Measurements from ENCODE around the gene CCL28.
"Not testable (repeated sequence)": the region's sequence is repeated elsewhere in the genome, so short reads cannot be mapped to it uniquely, and the experiment has no call there.

Gene CCL28, protein sequence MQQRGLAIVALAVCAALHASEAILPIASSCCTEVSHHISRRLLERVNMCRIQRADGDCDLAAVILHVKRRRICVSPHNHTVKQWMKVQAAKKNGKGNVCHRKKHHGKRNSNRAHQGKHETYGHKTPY

GRCh38 chr5:43412156-43412555, at the start of gene CCL28:
Gene CCL28, minus strand, starts transcription at chr5:43412391. Its CDS starts 75 bp downstream, at chr5:43412316.
- FAIRE-seq: no peak

GRCh38 chr5:43461066-43461465, 48.9 kb upstream of the CCL28 start:
- no peak for FAIRE-seq

GRCh38 chr5:43456556-43456955, 44.4 kb upstream of the CCL28 start:
- no peak for FAIRE-seq

GRCh38 chr5:43441575-43441974, 29.4 kb upstream of the CCL28 start:
- not testable (repeated sequence) for FAIRE-seq

DNA sequence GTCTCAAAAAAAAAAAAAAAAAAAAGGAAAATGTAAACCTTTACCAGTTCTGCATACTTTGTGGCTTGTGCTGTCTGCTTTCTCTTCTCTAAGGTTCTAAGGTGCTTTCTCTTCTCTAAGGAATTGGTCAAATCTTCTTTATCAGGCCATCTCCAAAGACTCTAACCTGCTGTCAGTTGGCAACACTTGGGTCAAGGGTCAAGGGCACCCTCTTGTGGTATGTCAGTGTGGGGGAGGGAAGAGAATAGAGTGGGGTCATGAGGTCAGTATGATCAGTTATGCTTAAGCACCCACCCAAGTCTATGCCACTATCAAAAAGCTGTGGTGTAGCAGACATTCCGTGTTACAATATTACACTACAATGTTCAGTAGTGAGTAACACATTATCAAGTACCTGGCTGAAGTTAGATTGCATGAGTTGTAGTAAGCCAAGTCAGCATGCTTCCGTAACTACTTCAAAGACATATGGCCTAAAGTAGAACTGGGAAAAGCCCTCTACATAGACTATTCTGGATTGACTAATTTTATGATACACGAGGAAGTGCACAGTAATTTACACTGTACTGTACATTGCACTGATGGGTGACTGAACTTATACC, 25.0 kb upstream of the CCL28 start:
- no peak for FAIRE-seq

DNA sequence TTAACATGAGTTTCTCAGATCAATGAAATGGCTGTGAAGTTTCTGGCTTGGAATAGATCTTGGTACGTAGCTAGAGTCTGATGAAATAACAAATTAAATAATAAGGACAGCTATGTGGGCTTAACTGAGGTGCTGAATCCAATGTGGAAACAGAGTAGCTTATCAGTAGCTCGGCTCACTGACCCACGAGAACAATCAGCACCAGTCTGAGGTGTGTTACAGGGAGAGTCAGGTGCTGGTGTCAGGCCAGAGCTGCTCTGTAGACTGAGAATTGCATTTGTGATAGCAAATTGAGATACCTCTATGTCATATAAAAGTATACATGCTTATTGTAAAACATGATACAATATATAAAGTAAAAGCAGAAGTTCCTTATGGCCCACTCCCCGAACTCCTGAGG, 21.2 kb upstream of the CCL28 start:
- FAIRE-seq: no peak

- FAIRE-seq: no peak
Observed at GRCh38 chr5:43432486-43433375, 20.5 kb upstream of the CCL28 start.

- no peak for FAIRE-seq
Observed at GRCh38 chr5:43429706-43430105, 17.5 kb upstream of the CCL28 start.

- FAIRE-seq: no peak
Observed at GRCh38 chr5:43429016-43429415, 16.8 kb upstream of the CCL28 start.

DNA sequence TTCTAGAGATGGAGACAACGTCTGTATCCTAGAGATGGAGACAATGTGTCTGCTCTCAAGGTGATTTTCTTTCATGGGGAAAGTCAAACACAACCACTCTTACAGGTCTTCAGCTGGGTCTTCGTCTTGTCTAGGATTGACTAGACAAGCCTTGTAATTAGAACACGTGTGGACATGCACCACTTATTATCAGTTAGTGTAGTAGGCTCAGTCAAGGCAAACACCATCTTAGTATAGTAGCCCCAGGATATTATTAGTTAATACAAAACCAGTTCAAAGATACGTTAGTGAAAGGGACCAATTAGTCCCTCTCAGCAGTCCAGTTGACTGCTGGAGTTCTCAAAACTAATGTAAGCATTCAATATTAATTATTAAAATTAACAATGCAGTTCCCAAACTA, 15.1 kb upstream of the CCL28 start:
- FAIRE-seq: no peak

DNA sequence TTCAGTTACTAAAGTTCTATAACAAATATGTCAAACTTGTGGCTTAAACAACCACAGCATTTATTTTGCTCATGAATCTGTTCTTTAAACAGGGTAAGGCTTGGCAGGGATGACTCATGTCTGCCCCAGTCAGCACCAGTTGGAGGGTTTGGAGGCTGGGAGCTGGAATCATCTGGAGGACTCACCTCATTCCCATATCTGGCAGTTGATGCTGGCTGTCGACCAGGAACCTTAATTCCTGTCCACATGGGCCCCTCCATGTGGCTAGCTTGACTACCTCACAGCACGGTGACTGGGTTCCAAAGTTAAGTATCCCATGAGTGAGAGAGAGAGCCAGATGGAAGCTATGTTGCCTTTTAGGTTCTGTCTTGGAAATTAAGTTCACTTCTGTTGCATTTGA, 13.8 kb upstream of the CCL28 start:
- no peak for FAIRE-seq

- not testable (repeated sequence) for FAIRE-seq
Observed at GRCh38 chr5:43423086-43423485, 10.9 kb upstream of the CCL28 start.

- no peak for FAIRE-seq
Observed at GRCh38 chr5:43422143-43422542, 10.0 kb upstream of the CCL28 start.

DNA sequence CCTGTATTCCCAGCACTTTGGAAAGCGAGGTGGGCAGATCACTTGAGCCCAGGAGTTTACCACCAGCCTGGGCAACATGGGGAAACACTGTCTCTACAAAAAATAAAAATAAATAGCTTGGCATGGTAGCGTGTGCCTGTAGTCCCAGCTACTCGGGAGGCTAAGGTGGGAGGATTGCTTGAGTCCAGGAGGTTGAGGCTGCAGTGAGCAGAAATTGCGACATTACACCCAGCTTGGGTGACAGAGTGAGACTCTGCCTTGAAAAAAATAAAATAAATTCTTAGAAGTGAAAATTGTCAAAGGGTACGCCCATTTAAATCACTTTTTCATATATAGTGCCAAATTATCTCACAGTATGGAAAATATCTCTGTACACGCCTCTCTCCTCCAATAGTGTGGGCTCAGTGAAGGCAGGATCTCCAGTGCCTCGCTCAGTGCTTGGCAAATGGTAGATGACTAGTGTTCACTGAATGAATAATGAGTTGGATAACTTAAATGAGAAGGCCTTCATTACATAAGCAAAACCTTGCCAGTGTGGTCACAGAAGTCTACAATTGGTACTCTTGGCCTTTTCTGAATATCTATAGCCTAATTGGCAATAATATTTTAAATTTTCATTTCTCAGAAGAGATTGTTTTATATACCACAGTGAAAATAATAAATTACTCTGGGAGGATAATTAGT, 9.4 kb upstream of the CCL28 start:
- no peak for FAIRE-seq

DNA sequence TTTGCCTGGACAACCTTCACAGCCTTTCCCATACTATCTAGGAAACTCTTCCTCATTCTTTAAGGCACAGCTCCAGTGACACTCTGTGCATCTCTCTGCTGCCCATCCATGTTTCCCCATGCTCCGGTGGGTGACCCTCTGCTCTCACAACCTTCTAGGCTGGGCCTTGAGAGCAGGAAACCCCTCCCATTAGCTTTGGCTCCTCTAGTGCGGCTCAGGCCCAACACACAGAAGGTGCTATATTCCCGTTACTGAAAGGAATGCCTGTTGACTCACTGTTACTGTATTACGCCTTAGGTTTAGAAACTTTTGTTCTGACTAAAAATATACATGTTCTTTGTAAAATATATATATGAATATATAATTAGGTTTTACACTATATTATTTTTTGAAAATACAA, 8.1 kb upstream of the CCL28 start:
- FAIRE-seq: no peak

GRCh38 chr5:43418561-43418960, 6.4 kb upstream of the CCL28 start:
- no peak for FAIRE-seq

DNA sequence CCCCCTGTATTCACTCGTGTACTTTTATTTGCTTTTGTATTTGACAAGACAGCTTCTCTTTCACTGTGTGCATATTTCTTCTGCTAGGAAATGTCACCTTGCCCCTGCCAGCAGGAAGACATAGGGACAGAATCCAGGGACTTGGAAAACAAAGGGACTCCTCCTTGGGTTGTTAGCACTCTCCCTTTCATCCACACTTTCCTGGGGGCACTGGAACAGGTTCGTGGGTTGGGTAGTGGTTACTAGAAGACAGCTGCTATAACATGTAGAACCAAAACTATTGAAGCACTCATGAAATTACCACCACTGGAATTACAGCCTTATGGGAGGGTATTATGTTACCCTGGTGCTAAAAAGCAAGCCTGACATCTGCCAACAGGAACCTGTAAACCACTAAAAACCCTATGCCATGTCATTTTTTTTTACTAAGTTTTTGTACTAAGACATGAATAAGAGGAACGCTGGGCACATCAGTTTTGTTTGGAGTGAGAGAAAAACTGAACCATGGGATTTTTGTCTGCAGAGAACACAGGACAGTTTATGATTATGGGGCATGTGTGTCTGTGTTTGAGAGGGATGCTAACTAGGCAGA, 4.7 kb upstream of the CCL28 start:
- FAIRE-seq: no peak

- FAIRE-seq: no peak
Observed at GRCh38 chr5:43415935-43416802, 4.0 kb upstream of the CCL28 start.

DNA sequence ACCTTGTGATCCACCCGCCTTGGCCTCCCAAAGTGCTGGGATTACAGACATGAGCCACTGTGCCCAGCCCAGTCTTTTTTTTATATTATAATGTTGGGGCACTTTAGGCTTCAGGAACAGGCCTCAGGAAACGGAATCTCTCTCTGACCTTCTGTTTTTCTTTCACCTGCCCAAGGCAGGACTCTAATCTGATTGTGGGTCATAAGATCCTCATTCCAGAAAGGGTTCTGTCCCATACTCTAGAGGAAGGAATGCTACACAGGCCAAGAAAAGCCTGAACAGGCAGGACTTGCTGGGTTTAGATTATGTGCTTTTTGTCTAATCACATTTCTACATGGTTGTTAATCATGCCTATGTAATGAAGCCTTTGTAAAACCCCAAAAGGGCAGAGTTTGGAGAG, 1.8 kb upstream of the CCL28 start:
- FAIRE-seq: no peak

DNA sequence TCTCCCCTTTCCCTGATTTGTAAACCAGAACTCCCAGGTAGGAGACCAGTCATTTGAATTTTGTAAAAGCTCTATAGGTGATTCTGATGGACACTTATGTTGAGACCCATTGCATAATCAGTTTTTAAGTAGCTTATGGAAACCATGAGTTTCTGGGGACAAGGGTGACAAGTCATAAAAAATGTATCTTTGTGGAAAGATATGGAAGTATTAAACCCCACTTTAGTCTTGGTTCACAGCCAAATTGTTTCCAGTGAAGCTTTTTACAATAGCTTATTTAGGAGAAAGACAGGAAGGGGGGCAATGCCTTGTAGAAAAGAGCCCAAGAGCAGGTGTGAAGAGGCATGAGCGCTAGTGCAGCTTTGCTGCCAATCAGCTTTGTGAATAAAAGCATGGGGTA, 453 bp upstream of the CCL28 start:
- no peak for FAIRE-seq

GRCh38 chr5:43411495-43411894, 696 bp downstream of the CCL28 start:
- no peak for FAIRE-seq

DNA sequence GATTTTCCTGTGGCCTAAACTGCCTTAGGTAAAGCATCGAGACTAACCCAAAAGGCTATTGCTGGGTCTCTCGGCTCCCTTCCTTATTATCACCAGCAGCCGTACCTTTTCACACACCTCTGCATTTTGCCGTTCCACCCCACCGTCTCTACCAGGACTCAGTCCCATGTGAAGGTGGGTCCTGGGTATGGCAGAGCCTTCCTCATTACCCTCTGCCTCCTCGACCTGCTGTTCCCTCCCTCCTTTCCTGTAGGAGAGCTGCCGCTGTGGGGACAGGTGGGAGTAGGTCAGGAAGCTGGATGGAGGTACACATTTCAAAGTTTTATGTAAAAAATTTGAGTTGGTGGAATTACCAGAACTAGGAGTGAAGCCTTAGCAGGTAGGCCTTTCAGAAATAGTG, 1.8 kb downstream of the CCL28 start:
- FAIRE-seq: no peak
